Nephron (organoid): ENCODE data around the gene IL22.

Experiments
- H3K27ac Mint-ChIP-seq, 3 experiments: 2 replicates each; pipeline ENCODE4 v1.8.0; 2020; ENCODE audit warnings: mixed read lengths in 3 of 3, mild to moderate bottlenecking in 2 of 3, moderate library complexity in 1 of 3
- H3K27me3 Mint-ChIP-seq: 2 replicates; pipeline ENCODE4 v1.8.0; 2021; ENCODE audit warnings: low read depth, mild to moderate bottlenecking, moderate library complexity, mixed read lengths
- H3K36me3 Mint-ChIP-seq: 2 replicates; pipeline ENCODE4 v1.8.0; 2020; ENCODE audit warnings: low read depth, mixed read lengths
- H3K4me1 Mint-ChIP-seq: 2 replicates; pipeline ENCODE4 v1.8.0; 2020; ENCODE audit warnings: mixed read lengths
- H3K4me3 Mint-ChIP-seq, 3 experiments: 2 replicates each; pipeline ENCODE4 v1.8.0; 2020; ENCODE audit warnings: mild to moderate bottlenecking in 3 of 3, mixed read lengths in 3 of 3, moderate library complexity in 2 of 3
- H3K9me3 Mint-ChIP-seq: 2 replicates; pipeline ENCODE4 v1.8.0; 2020; ENCODE audit warnings: mixed read lengths
- TF ChIP-seq, protein P1 (sequence below), 3 experiments: fragments of 200-600 bp; sonication (generic); IDR thresholded peaks; one replicate each; pipeline ENCODE4 v1.5.0; 2021; ENCODE audit warnings: antibody characterized with exemption in 3 of 3; ENCODE audit not compliant: unreplicated experiment in 3 of 3

IL22 gene

DNA sequence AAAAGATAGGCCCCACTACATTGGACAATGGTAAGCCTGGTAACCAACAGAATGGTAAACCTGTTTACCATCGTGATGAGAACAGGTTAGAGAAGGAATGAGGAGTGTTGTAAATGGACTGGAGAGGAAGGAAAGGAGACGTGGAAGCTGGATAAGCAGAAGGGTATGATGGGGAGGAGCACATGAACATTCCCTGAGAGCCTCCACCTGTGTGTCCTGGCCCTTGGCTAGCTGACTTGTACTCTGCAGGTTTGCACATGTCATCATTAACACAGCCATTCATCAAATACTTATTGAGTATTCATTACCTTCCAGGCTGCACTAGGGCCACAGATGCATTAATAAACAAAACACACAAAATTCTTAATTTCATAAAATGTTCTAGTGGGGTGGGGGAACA, 23.4 kb downstream of the IL22 start:
- TF ChIP-seq, protein P1, sequence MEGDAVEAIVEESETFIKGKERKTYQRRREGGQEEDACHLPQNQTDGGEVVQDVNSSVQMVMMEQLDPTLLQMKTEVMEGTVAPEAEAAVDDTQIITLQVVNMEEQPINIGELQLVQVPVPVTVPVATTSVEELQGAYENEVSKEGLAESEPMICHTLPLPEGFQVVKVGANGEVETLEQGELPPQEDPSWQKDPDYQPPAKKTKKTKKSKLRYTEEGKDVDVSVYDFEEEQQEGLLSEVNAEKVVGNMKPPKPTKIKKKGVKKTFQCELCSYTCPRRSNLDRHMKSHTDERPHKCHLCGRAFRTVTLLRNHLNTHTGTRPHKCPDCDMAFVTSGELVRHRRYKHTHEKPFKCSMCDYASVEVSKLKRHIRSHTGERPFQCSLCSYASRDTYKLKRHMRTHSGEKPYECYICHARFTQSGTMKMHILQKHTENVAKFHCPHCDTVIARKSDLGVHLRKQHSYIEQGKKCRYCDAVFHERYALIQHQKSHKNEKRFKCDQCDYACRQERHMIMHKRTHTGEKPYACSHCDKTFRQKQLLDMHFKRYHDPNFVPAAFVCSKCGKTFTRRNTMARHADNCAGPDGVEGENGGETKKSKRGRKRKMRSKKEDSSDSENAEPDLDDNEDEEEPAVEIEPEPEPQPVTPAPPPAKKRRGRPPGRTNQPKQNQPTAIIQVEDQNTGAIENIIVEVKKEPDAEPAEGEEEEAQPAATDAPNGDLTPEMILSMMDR (IDR thresholded peaks at IDR 0.05; ENCODE audit: unreplicated experiment in 3 of 3), result no peak
- H3K4me3 Mint-ChIP-seq, result no peak overlapping the region
- H3K36me3 Mint-ChIP-seq, result no peaks in the 10 kb centered on the region
- peaks cover 2% of the 10 kb centered on the region for H3K4me1 Mint-ChIP-seq
- H3K9me3 Mint-ChIP-seq, result no peaks in the 10 kb centered on the region
- H3K27me3 Mint-ChIP-seq, result no peaks in the 10 kb centered on the region
- no peak overlapping the region for H3K27ac Mint-ChIP-seq

DNA sequence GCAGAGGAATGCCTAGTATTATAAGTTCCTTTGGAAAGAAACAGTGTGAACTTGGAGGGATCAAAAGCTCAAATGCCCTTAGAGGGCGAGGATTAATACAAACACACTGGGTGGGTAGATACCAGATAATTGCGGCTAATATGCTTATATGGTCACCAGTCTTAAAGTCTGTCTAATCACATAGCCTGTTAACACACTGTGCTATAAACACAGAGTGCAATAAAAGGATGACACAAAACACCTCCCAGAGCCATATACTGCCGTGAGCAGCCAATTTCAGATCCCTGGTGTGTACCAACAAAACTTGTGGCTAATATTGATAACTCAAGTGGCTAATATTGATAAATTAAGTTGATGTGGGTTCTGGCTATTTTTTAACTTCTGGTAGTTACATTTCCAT, 26.0 kb downstream of the IL22 start:
- Mint-ChIP-seq H3K27ac (no peak overlapping the region), H3K4me3 (no peak overlapping the region), H3K36me3 (no peaks in the 10 kb centered on the region), H3K9me3 (no peaks in the 10 kb centered on the region), H3K27me3 (no peaks in the 10 kb centered on the region), H3K4me1 (peaks cover 23% of the 10 kb centered on the region)
- TF ChIP-seq, protein P1 (IDR thresholded peaks at IDR 0.05; ENCODE audit: unreplicated experiment in 3 of 3), result no peak

DNA sequence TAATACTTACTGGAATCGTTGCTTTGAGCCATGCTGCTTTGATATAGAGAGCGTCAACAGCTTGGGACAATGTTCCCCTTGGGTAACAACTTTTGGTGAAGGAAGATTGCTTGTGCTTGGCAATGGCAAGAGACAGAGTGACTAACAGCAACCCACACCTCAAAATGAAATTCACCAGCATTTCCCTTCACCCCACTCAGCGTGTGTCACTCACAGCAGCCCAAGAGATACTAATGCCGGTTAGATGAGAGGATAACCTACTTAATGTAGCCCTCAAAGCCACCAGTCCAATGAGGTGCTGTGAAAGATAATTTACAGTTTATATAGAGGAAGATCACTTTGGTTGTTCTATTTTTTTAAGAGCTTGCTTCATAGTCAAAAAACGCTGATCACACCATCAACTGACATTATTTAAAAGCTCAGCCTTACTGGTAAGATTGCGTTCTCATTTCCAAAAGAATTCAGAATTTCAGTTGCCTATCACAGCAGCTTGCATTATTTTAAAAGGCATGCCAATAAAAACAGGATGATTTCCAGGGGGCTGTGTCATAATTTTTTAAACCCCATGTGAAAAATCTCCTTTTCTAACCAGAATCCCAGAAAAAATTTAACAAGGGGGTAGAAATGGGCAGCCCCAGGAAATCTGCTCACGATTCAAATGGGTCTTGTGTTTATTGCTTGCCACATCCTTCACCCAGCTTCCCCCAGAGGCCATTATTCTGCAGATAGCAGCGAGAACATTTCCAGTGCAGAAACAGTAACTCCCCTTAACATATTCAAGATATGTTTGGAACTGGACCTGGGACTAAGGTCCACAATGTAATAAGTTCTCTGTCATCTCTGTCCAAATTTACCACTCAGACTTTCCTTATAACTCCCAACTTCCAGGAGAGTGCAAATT, 27.6 kb downstream of the IL22 start, which contains the start of gene IL26:
Gene IL26 (minus strand): TSS at position 235 of the 901 bp plus-strand sequence. CDS start 54 bp downstream, at position 181.
- TF ChIP-seq, protein P1 (IDR thresholded peaks at IDR 0.05; ENCODE audit: unreplicated experiment in 3 of 3), result no peak
- Mint-ChIP-seq H3K4me3 (no peak within 1 kb of the TSS), H3K36me3 (no peaks in the 10 kb centered on the region), H3K27me3 (no peaks in the 10 kb centered on the region), H3K27ac (peak within 1 kb of the TSS in 2 of 3 experiments; percentile 83 to 92), H3K4me1 (peaks cover 26% of the 10 kb centered on the region), H3K9me3 (no peaks in the 10 kb centered on the region)

DNA sequence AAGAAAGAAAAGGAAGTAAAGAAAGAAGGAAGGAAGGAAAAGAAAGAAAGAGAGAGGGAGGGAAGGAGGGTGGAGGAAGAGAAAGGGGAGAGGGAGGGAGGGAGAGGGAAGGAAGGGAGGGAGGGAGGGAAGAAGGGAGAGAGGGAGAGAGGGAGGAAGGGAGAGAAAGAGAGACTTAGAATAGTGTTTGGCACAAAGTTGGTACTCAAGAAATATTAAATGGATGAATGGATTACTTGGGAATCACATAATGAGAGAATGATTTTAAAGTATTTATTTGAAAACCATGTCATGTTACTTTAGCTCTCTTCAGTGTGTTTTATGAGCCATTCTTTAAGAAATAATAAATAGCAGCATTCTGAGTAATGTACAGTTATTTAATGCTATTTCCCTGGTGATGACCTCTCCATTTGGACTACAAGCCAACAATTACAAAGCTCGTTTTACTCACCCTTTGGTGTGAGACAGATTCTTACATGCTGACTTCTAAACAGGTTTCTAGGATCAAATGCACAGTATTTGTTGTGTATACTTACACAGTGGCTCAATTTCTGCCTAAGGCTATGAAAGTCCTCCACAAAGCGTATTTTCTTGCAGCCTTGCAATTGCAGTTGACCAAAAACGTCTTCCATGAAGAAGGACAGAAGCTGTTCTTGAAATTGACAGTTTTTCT, 28.7 kb downstream of the IL22 start:
- TF ChIP-seq, protein P1 (IDR thresholded peaks at IDR 0.05; ENCODE audit: unreplicated experiment in 3 of 3), result no peak
- Mint-ChIP-seq H3K4me3 (no peak overlapping the region), H3K27me3 (no peaks in the 10 kb centered on the region), H3K36me3 (no peaks in the 10 kb centered on the region), H3K9me3 (no peaks in the 10 kb centered on the region), H3K4me1 (peaks cover 26% of the 10 kb centered on the region), H3K27ac (peak overlapping the region in 2 of 3 experiments; percentile 83 to 92)

DNA sequence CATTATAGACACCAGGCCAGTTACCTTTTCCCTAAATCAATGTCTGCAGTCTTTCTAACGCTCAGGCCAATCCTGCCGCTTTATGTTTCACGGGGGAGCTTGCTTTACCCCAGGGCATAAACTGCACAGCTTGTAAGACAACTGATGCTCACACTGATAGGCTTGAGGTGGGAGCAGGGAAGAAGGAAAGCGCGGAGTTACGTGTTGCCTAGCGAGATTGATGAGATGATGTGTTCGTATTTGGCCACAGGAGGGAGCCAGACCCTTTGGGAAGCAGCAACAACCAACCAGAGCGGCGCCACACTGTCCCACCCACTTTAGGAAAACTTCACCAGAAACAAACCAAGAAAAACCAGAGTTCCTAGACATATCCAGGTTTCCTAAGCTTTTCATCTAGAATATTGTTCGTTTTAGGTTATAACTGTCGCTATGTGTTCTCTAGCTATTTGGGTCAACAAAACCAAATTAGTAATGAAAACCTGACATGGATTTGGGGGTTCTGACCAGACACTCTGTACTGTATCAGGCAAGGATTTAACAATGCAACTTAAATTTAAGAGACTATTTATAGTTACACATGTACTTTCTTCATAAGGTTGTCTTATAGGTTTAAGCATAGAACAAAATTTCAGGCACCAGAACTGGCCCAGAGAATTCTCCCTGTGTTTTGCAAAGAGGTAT, 30.2 kb downstream of the IL22 start:
- Mint-ChIP-seq H3K36me3 (no peaks in the 10 kb centered on the region), H3K27ac (peak overlapping the region; percentile 68 to 83 (median 73)), H3K4me1 (peaks cover 26% of the 10 kb centered on the region), H3K27me3 (no peaks in the 10 kb centered on the region), H3K9me3 (no peaks in the 10 kb centered on the region), H3K4me3 (peak overlapping the region; percentile 4 to 75 (median 69))
- TF ChIP-seq, protein P1 (IDR thresholded peaks at IDR 0.05; ENCODE audit: unreplicated experiment in 3 of 3), result peak; percentile 79 to 89 (median 81)
